Activated T-helper 17 cell treated with anti-CD3 and anti-CD28 coated beads, Interleukin-2, amount 50 U/mL, for 72 hours (primary cell): ENCODE measurements around the gene RAB3B. TPM values are rescaled to one million over a fixed set of nuclear protein-coding genes. Genes with fewer than 3 reads are reported as not detected.

Experiments
- ATAC-seq: fragments of 150-1000 bp; cut with Tn5 transposase; replicated peaks from 2 replicates; pipeline ENCODE4 v1.10.0; 2021; ENCODE audit warnings: mild to moderate bottlenecking, moderate library complexity
- H3K27ac Mint-ChIP-seq: one replicate; pipeline ENCODE4 v1.8.0; 2022; ENCODE audit warnings: mixed read lengths
- H3K27me3 Mint-ChIP-seq: one replicate; pipeline ENCODE4 v1.8.0; 2022; ENCODE audit warnings: mixed read lengths
- H3K36me3 Mint-ChIP-seq: one replicate; pipeline ENCODE4 v1.8.0; 2022; ENCODE audit warnings: low read depth, mild to moderate bottlenecking, mixed read lengths
- H3K4me1 Mint-ChIP-seq: one replicate; pipeline ENCODE4 v1.8.0; 2022; ENCODE audit warnings: mixed read lengths
- H3K4me3 Mint-ChIP-seq: one replicate; pipeline ENCODE4 v1.8.0; 2022; ENCODE audit warnings: mild to moderate bottlenecking, mixed read lengths
- H3K9me3 Mint-ChIP-seq: one replicate; pipeline ENCODE4 v1.8.0; 2022; ENCODE audit warnings: mixed read lengths
- total RNA-seq, 2 donors: library from RNA; stranded (reverse); gene quantifications; one replicate each; pipeline ENCODE4 v1.2.3, GENCODE V29; 2022

RAB3B gene
- total RNA-seq, 2 donors from 2014 or later = 0.26 TPM

DNA sequence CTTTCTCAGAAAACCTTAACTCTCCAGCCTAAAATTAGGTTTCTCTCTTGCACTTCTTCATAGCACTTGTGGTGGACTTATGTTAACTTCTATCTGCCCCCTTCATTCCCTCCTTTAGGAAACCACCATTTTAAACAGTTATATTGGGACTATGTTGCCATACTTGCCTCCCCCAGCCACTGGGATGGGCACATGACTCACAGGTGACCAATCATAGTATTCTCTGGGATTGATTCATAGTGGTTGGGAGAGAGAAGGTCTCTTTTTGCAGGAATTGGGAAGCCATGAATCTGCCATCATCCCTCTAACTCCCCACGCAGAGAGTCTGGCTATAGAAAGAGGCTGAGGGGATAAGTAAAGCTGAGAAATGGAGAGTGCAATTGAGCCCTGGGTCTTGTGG, 61.6 kb downstream of the RAB3B start:
- Mint-ChIP-seq H3K36me3 (no peaks in the 10 kb centered on the region), H3K4me1 (no peaks in the 10 kb centered on the region), H3K4me3 (no peak overlapping the region), H3K9me3 (no peaks in the 10 kb centered on the region), H3K27ac (no peak overlapping the region), H3K27me3 (peaks cover 8% of the 10 kb centered on the region)
- ATAC-seq = no peak

DNA sequence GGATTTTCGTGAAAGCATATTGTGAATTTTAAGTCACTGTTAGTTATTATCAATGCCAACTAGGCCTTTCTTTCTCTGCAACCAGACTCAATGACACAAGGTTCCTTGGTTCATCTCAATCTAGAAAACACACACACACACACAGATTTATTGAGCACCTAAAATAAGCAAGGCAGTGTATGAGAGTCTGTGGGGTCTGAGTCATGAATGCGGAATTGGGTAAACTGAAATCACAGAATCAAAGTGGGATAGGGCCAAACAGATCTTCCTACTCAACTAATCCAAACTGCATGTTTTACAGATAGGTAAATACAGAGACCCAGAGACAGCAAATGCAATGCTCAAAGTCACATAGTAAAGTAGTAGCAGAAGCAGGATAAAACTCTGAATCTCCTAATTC, 63.5 kb downstream of the RAB3B start:
- Mint-ChIP-seq H3K36me3 (no peaks in the 10 kb centered on the region), H3K4me1 (no peaks in the 10 kb centered on the region), H3K27me3 (peaks cover 8% of the 10 kb centered on the region), H3K9me3 (no peaks in the 10 kb centered on the region), H3K4me3 (no peak overlapping the region), H3K27ac (no peak overlapping the region)
- ATAC-seq = no peak

- Mint-ChIP-seq H3K27ac (no peak overlapping the region), H3K4me1 (no peaks in the 10 kb centered on the region), H3K36me3 (no peaks in the 10 kb centered on the region), H3K27me3 (peaks cover 8% of the 10 kb centered on the region), H3K4me3 (no peak overlapping the region), H3K9me3 (no peaks in the 10 kb centered on the region)
- peak; percentile 73 for ATAC-seq
Observed at GRCh38 chr1:51926171-51926812, 64.2 kb downstream of the RAB3B start.

GRCh38 chr1:51924455-51924854, 66.0 kb downstream of the RAB3B start:
- Mint-ChIP-seq H3K9me3 (no peaks in the 10 kb centered on the region), H3K27me3 (peaks cover 15% of the 10 kb centered on the region), H3K4me1 (no peaks in the 10 kb centered on the region), H3K36me3 (no peaks in the 10 kb centered on the region), H3K4me3 (no peak overlapping the region), H3K27ac (no peak overlapping the region)
- peak; percentile 80 for ATAC-seq

DNA sequence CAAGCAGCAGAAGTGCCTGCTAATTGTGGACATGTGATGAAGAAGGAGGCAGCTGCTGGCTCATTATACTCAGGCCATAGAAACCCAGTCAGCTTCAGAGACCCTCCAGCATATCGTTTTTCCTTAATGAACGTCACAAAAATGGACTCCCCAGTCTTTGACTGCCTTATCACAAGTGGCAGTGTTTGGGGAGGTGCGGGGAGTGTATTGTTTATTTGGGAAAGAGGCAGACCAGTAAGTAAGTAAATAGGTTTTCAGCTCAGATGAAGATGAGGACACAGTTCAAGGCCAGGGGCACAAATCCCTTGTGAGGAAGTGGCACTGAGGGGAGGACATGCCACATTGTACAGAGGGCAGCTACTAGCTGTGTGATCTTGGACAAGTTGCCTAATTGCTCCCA, 68.5 kb downstream of the RAB3B start:
- Mint-ChIP-seq H3K27me3 (peaks cover 15% of the 10 kb centered on the region), H3K9me3 (no peaks in the 10 kb centered on the region), H3K4me3 (no peak overlapping the region), H3K36me3 (no peaks in the 10 kb centered on the region), H3K27ac (no peak overlapping the region), H3K4me1 (no peaks in the 10 kb centered on the region)
- no peak for ATAC-seq

GRCh38 chr1:51920130-51920529, 70.4 kb downstream of the RAB3B start:
- peaks cover 18% of the 10 kb centered on the region for H3K27me3 Mint-ChIP-seq
- no peaks in the 10 kb centered on the region for H3K36me3 Mint-ChIP-seq
- H3K4me1 Mint-ChIP-seq = no peaks in the 10 kb centered on the region
- no peak for ATAC-seq
- no peak overlapping the region for H3K27ac Mint-ChIP-seq
- H3K9me3 Mint-ChIP-seq = no peaks in the 10 kb centered on the region
- H3K4me3 Mint-ChIP-seq = no peak overlapping the region

GRCh38 chr1:51919684-51920083, 70.8 kb downstream of the RAB3B start:
- ATAC-seq = no peak

DNA sequence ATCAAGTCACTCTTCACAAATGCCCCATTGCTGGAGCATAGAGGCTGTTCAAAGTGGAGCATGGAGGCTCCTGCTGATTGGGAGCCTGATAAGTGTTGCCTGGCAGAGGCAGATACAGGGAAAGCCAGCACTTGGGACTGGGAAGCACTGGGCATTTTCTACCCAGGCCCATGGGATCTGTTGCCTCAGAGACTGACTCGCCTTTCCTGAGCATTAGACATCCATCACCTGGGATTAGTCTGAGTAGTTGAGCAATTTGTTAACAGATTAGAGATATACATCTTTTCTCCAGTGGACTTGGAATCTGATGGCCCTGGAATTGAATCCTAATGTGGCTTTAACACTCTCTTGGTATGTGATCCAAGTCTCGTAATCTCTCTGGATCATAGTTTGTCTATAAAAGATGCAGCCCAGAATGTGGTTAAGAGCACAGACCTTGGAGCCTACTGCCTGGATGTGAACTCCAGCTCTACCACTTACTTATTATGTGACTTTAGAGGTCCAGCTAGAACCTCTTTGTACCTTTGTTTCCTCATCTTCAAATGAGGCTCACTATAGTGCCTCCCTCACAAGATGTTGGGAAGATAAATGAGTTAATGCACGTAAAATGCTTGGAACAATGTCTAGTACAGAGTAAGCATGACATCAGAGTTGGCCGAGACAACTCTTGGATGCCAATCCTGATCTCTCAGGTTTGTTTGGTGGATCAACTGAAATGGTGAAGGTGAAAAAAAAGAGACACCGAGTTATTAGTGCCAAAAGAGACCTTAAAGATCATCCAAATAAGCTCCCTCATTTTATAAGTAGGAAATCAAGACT, 73.7 kb downstream of the RAB3B start:
- no peak for ATAC-seq
- H3K4me3 Mint-ChIP-seq = no peak overlapping the region
- peaks cover 23% of the 10 kb centered on the region for H3K27me3 Mint-ChIP-seq
- H3K36me3 Mint-ChIP-seq = no peaks in the 10 kb centered on the region
- no peak overlapping the region for H3K27ac Mint-ChIP-seq
- H3K4me1 Mint-ChIP-seq = no peaks in the 10 kb centered on the region
- H3K9me3 Mint-ChIP-seq = no peaks in the 10 kb centered on the region

More at GRCh38 chr1:51919684-51920083, 70.8 kb downstream of the RAB3B start:
- H3K27me3 Mint-ChIP-seq = peaks cover 18% of the 10 kb centered on the region
- H3K36me3 Mint-ChIP-seq = no peaks in the 10 kb centered on the region
- H3K4me3 Mint-ChIP-seq = no peak overlapping the region
- H3K4me1 Mint-ChIP-seq = no peaks in the 10 kb centered on the region
- no peaks in the 10 kb centered on the region for H3K9me3 Mint-ChIP-seq
- H3K27ac Mint-ChIP-seq = no peak overlapping the region

- Mint-ChIP-seq H3K4me1 (no peaks in the 10 kb centered on the region), H3K27me3 (peaks cover 24% of the 10 kb centered on the region), H3K27ac (no peak overlapping the region), H3K4me3 (no peak overlapping the region), H3K9me3 (no peaks in the 10 kb centered on the region), H3K36me3 (no peaks in the 10 kb centered on the region)
- no peak for ATAC-seq
Observed at GRCh38 chr1:51915951-51916350, 74.5 kb downstream of the RAB3B start.

- H3K9me3 Mint-ChIP-seq = no peaks in the 10 kb centered on the region
- no peak for ATAC-seq
- no peaks in the 10 kb centered on the region for H3K36me3 Mint-ChIP-seq
- peaks cover 14% of the 10 kb centered on the region for H3K27me3 Mint-ChIP-seq
- H3K4me1 Mint-ChIP-seq = no peaks in the 10 kb centered on the region
- H3K27ac Mint-ChIP-seq = no peak overlapping the region
- H3K4me3 Mint-ChIP-seq = no peak overlapping the region
Observed at GRCh38 chr1:51912881-51913280, 77.6 kb downstream of the RAB3B start.

DNA sequence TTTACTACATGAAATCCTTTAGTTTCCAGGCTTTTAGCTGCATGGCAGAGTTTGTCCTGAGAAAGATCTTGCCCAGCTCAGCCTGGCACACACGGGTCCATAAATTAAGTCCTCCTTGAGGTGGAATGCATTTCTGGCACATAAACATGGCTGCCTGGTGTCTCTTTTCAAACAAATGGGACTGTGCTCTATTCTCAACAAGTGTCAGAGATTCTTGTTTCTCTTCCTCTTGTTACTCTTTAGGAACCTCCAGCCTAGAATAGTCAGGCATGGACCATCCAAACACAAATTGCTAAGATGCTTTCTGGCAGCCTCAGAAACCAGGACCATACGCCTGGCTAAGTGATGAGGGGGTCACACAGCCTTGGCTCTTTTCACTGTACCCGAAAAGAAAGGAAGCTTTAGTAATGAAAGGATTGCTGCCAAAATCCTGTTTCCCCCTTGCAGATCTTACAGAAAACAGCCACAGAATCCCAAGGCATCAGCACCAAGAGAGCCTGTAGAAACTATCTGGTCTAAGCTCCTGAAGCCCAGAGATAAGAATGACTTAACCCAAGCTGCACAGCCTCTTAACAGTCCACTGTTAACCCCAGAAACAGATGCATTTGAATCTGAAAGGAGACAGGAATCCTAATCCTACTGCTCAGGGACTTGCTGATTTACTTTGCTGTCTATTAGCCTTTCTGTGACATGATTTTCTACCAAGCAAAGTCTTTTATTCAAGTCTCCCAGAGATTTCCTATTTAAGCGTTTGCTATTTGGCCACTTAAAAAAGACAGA, 80.1 kb downstream of the RAB3B start:
- no peaks in the 10 kb centered on the region for H3K4me1 Mint-ChIP-seq
- H3K27me3 Mint-ChIP-seq = peaks cover 11% of the 10 kb centered on the region
- ATAC-seq = no peak
- H3K4me3 Mint-ChIP-seq = no peak overlapping the region
- no peak overlapping the region for H3K27ac Mint-ChIP-seq
- H3K36me3 Mint-ChIP-seq = no peaks in the 10 kb centered on the region
- peaks cover 4% of the 10 kb centered on the region for H3K9me3 Mint-ChIP-seq

GRCh38 chr1:51908499-51908898, 82.0 kb downstream of the RAB3B start:
- no peak overlapping the region for H3K4me3 Mint-ChIP-seq
- H3K36me3 Mint-ChIP-seq = no peaks in the 10 kb centered on the region
- peaks cover 11% of the 10 kb centered on the region for H3K27me3 Mint-ChIP-seq
- H3K27ac Mint-ChIP-seq = no peak overlapping the region
- no peaks in the 10 kb centered on the region for H3K4me1 Mint-ChIP-seq
- ATAC-seq = no peak
- peaks cover 4% of the 10 kb centered on the region for H3K9me3 Mint-ChIP-seq

GRCh38 chr1:51907079-51907702, 83.3 kb downstream of the RAB3B start:
- H3K27me3 Mint-ChIP-seq = peaks cover 7% of the 10 kb centered on the region
- H3K4me1 Mint-ChIP-seq = no peaks in the 10 kb centered on the region
- no peak overlapping the region for H3K27ac Mint-ChIP-seq
- no peaks in the 10 kb centered on the region for H3K36me3 Mint-ChIP-seq
- H3K9me3 Mint-ChIP-seq = peaks cover 4% of the 10 kb centered on the region
- no peak overlapping the region for H3K4me3 Mint-ChIP-seq
- no peak for ATAC-seq

DNA sequence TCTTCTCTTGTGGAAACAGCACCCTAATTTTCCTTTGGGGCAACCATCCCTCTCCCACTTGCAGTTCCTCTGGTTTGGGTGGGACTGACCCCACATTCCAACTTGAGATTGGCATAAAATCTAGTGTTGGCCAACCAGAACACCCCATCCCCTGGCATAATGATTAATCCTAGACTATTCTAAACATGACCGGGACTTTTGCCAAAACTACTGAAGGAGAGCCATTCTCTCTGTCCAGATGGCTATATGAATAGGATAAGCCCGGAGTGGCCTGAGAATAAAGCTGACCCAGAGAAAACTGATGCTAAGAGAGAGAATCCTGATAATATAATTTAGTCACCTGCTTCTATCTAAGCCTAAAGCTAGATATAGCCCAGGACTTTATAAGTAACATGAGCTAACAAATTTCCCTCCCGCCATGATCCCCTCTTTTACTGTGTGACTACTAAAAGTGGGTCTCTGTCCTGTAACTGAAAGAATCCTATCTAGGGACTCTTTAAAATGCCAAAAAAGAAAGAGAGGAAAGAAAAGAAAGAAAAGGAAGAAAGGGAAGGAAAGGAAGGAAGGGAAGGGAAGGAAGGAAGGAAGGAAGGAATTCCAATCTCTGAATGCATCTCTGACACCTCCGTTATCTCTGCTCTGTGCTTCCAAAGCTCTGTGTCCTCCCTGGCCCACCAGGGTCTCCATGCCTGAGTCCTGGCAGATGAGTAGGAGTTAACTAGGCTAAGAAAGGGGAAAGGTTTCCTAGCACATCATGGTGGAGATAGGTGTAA, 84.0 kb downstream of the RAB3B start:
- H3K4me1 Mint-ChIP-seq = no peaks in the 10 kb centered on the region
- H3K9me3 Mint-ChIP-seq = peaks cover 4% of the 10 kb centered on the region
- ATAC-seq = no peak
- H3K36me3 Mint-ChIP-seq = no peaks in the 10 kb centered on the region
- H3K27ac Mint-ChIP-seq = peak overlapping the region; percentile 17
- H3K27me3 Mint-ChIP-seq = peaks cover 3% of the 10 kb centered on the region
- H3K4me3 Mint-ChIP-seq = no peak overlapping the region
